EL (cell line): ENCODE results near the gene ACACA.

Source experiments
- DNase-seq: peaks from one replicate; pipeline ENCODE4 v3.0.0-alpha.2; 2016

ACACA gene

GRCh38 chr17:37060094-37060493 lies 346.5 kb downstream of the ACACA start:
- DNase-seq = no peak

GRCh38 chr17:37059493-37059892 lies 347.1 kb downstream of the ACACA start:
- DNase-seq = no peak

- DNase-seq = no peak
These were observed 350.0 kb downstream of the ACACA start for GRCh38 chr17:37056622-37057021.

GRCh38 chr17:37054894-37055293 lies 351.7 kb downstream of the ACACA start:
- DNase-seq = no peak

- DNase-seq = no peak
These were observed 354.2 kb downstream of the ACACA start for GRCh38 chr17:37052450-37052849.

GRCh38 chr17:37051833-37052232 lies 354.8 kb downstream of the ACACA start:
- no peak for DNase-seq

GRCh38 chr17:37051381-37051780 lies 355.3 kb downstream of the ACACA start:
- DNase-seq = no peak

- DNase-seq = no peak
These were observed 355.7 kb downstream of the ACACA start for GRCh38 chr17:37050920-37051319.

- DNase-seq = no peak
These were observed 357.8 kb downstream of the ACACA start for GRCh38 chr17:37048811-37049210.

- peak; percentile 78 for DNase-seq
These were observed 359.0 kb downstream of the ACACA start for GRCh38 chr17:37047631-37048104.

- no peak for DNase-seq
These were observed 361.2 kb downstream of the ACACA start for GRCh38 chr17:37045351-37045922.

- no peak for DNase-seq
These were observed 363.4 kb downstream of the ACACA start for GRCh38 chr17:37043201-37043600.

- no peak for DNase-seq
These were observed 364.7 kb downstream of the ACACA start for GRCh38 chr17:37041932-37042331.

- no peak for DNase-seq
These were observed 367.4 kb downstream of the ACACA start for GRCh38 chr17:37039269-37039668.

GRCh38 chr17:37037590-37038155 lies 369.0 kb downstream of the ACACA start:
- DNase-seq = no peak
